Suppressor macrophage (primary cell): ENCODE measurements around the gene MXD1.
"Not testable (repeated sequence)": the region's sequence is repeated elsewhere in the genome, so short reads cannot be mapped to it uniquely, and the experiment has no call there.

Experiments
- DNase-seq, 4 experiments: peaks; one replicate each; pipeline ENCODE4 v3.0.0-alpha.2; 2020 to 2022
- total RNA-seq, 17 experiments: gene quantifications; one replicate each; lab custom pipeline; 2026; ENCODE audit warnings: mixed read lengths in 6 of 17, inconsistent platforms in 3 of 17; lab: John Stamatoyannopoulos, UW

The MXD1 gene, protein sequence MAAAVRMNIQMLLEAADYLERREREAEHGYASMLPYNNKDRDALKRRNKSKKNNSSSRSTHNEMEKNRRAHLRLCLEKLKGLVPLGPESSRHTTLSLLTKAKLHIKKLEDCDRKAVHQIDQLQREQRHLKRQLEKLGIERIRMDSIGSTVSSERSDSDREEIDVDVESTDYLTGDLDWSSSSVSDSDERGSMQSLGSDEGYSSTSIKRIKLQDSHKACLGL
- 39.2 to 256 (median 112) reads per million in 17 experiments for total RNA-seq

DNA sequence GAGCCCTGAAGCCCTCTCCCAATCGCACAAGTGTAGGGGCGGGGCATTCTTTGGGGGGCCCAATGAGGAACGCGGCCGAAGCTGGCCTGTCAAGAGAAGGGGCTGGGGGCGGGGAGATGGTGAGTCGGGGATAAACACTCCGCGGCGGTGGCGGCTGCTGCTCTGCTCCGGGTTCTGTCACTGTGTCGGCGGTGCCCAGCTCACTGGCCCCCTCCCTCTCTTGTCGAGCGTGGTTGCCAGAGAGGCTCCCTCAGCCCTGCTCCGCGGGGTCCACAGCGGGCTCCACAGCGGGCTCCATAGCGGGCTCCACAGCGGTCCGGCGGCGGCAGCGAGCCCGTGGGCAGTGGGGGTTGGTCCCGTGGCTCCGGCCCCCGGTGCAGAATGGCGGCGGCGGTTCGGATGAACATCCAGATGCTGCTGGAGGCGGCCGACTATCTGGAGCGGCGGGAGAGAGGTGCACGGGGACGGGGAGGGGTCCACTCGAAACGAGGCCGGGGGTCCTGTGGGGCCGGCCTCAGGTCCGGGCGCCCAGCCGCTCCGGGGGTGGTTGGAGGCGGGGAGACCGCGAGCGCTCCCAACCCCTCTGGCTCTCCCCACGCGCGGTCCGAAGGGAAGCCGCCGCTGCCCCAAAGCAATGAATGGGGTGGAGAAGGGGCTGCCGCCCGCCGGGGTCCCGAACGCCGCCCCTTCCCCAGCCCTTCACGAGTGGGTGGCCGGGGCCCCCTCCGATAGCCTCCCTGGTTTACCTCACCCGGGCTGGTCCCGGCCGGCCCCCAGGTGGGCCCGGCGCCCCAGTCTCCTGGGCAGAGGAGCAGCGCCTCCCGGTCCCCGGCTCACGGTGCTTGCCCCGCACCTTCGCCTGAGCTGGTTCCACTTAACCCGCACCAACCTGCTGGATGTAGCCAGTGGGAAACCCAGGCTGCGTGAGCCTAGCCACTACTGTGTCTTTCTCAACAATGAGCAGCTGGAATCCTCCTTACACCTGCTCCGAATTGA lies at the start of gene MXD1:
Gene MXD1 (plus strand): TSS at position 160 of the 996 bp plus-strand sequence. CDS start 222 bp downstream, at position 382.
- peak; percentile 34 to 61 (median 46) for DNase-seq

DNA sequence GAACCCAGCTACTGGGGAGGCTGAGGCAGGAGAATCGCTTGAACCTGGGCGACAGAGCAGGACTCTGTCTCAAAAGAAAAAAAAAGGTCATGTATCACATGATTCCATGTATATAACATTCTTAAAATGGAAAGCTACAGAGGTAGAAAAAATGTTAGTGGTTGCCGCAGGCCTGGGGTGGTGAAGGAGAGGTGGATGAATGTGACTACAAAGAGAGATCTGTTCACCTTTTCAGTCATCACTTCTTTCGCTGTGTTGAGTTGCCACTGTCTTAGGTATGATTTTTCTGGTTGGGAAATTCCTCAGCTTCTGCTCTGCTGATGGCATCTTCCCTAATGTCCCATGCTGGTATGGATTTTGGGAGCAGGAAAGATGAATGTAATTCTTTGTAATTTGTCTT lies 26.5 kb upstream of the MXD1 start:
- no peak for DNase-seq

DNA sequence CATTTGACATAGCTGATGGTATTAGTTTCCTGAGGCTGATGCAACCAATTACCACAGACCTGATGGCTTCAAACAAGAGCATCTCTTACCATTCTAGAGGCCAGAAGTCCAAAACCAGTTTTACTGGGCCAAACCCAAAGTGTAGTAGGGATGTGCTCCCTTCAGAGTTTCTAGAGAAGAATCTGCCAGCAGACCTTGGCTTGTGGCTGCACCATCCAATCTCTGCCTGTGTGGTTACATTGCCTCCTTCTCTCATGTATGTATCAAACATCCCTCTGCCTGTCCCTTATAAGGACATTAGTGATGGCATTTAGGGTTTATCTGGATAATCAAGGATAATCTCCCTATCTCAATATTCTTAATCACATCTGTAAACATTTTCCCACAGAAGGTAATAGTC lies 25.6 kb upstream of the MXD1 start:
- DNase-seq, result no peak

DNA sequence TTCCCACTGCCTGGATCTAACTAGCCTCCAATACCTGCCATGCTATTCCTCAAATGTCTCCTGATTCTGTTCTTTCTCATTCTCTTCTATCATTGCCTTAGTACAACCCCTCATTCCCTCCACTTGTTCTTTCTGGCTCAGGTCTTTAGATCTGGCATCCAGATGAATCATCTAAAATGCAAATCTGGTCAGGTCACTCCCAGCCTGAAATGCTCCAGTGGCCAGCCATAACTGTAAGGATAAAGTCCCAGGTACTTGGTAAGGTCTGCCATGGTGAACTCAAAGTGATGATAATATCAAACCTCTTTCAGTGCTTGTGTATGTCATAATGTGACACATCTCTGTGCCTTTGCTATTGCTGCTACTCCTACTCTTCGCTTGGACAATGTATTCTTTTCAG lies 24.0 kb upstream of the MXD1 start:
- no peak for DNase-seq

DNA sequence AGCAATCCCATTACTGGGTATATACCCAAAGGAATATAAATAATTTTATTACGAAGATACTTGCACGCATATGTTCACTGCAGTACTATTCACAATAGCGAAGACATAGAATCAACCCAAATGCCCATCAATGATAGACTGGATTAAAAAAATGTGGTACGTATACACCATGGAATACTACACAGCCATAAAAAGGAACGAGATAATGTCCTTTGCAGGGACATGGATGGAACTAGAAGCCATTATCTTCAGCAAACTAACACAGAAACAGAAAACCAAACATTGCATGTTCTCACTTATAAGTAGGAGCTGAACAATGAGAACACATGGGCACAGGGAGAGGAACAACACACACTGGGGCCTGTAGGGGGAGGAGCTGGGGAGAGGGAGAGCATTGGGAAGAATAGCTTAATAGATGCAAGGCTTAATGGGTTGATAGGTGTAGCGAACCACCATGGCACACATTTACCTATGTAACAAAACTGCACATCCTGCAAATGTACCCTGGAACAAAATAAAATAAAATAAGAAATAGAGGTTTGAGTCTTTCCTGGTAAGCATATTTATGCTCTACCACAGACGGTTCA lies 22.0 kb upstream of the MXD1 start:
- not testable (repeated sequence) for DNase-seq

DNA sequence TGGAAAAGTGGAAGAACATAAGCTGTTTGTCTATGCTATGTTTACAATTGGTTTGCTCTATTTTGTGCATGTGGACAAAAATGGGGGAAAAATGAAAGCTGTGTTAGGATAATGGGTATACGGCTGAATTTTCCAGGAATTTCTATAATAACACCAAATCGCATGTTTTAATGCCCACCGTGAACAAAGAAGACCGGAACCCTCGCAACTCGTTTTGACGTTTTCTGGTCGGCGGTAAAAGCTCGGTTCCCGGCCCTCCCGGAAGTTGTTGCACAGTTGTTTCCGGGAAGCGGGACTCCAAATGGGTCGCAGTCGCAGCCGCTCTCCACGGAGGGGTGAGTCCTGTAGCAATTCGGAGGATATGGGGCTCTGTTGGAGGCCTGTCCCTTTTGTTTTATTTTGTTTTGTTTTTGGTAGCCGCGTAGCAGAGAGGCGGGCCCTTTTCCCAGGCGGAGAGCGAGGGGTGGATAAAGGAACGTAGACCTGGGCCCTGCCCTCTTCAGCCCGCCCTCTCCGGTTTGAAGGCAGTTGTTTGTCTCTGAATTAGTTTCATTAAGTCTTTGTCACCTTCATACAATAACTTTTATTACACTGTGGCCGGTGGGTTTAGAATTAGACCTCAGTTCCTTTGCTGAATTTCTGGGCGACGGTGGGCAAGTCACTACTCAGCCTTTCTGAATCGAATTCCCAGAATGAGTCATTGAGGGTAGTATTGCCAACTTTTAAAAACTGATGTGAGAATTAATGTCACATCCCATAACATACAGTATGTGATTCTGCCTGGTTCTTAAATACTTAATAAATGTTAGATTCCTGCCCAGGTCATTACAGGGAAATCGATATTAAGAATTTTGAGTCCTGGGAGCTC lies 21.0 kb upstream of the MXD1 start, which contains the start of gene SNRNP27:
Gene SNRNP27 (plus strand): TSS at position 273 of the 868 bp plus-strand sequence. CDS start 29 bp downstream, at position 302.
- peak; percentile 83 to 90 (median 86) for DNase-seq

DNA sequence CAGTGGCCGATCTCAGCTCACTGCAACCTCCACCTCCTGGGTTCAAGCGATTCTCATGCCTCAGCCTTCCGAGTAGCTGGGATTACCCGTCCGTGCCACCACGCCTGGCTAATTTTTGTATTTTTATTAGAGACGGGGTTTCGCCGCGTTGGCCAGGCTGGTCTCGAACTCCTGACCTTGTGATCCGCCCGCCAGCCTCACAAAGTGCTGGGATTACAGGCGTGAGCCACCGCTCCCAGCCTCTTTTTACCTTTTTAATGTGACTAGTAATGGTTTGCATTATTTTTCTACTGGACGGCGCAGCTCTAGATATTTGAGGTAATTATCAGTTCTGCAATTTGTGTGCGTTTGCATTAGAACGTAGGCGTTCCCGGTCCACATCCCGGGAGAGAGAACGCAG lies 20.2 kb upstream of the MXD1 start:
- DNase-seq, result not testable (repeated sequence)

DNA sequence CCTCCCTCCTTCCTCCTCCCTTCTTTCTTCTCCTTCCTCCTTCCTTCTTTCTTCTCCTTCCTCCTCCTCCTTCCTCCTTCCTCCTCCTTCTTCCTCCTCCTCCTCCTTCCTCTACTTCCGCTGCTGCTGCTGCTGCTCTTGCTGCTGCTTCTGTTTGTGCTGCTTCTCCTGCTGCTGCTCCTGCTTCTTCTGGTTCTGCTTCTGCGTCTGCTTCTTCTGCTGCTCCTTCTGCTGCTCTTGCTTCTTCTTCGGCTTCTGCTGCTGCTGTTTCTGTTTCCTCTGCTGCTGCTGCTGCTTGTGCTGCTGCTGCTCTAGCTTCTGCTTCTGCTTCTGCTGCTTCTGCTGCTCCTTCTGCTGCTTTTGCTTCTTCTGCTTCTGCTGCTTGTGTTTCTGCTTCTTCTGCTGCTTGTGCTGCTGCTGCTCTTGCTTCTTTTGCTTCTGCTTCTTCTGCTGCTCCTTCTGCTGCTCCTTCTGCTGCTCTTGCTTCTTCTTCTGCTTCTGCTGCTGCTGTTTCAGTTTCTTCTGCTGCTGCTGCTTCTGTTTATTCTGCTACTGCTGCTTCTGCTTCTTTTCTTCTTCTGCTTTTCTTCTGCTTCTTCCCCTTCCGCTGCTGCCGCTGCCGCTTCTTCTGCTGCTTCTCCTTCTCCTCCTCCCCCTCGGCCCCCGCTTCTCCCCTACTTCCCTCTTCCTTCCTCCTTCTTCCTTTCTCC lies 12.5 kb upstream of the MXD1 start:
- peak; percentile 76 to 93 (median 83) for DNase-seq

DNA sequence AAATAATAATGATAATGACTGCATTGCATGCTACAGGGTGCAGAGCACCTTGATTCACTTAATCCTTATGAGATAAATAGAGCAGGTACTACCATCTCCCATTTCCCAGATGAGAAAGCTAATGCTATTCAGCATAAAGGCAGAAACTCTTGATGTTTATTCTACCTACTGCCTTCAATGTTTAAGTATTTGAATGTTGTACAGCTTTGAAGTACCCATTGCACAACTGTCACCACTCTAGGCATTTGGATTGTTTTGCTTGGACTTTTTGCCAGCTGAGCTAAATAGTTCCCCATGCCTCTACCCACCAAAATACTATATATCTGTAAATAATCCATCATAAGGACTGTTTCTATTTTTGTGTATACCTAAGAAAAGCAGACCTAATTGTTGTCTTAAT lies 7.7 kb upstream of the MXD1 start:
- no peak for DNase-seq

DNA sequence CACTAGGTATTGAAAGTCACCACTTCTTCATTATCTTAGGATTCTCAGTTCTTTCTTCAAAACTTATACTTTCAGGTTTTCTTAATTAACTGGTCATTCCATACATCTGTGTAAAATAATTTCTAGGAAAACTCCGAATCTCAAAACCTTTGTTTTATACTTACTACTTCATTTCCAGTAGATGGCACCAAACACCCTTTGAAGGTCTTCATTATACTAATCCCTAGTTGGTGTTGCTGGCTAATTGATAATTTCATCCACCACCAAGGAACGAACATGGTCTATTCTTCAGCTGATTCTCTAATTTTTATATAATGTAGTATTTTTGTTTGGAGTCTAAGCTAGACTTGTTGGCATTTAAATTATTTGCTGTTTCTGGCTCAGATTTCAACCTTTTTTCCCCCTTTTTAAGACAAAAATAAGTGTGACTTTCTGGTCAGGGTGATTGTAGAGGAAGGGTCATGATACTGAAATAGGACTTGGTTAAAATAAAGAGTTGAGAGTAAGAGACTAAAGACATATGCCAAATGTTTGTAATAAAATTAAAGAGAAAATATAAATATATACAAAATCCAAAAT lies 2.8 kb upstream of the MXD1 start:
- peak in 3 of 4 experiments; percentile 34 to 89 (median 79) for DNase-seq

DNA sequence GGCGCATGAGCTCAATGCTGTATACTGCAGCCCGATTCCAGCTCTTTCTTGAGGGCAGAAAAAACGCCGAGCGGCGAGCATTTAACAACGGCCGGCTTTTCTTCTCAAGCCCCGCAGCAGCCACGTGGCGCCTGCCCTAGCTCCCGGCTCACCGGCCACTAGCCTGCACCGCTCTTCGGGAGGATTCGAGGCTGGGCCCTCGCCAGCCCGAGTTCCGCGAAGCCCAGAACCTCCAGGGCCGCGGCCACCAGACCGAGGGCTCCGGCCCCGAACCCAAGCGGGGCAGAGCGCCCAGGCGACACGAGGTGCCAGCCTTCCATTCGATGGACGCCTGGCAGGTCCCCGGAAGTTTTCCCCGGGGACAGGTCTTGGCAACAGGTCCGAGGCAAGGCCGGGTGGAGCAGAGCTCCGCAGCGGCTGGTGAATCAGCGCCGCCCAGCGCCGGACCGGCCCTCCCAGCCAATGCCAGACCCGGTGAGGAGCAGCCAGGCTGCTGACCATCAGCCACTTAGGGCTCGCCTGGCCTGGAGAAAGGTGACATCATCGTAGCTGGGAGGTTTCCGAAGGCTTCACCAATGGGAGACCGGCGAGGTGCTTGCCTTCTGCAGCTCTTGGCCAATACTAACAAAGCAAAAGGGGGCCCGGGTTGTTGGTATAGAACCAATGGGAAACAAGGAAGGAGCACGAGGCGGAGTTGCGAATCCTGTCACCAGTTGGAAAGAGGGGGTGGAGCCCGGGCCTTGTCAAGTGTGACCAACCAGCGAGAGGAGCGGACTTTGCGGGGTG lies 552 bp upstream of the MXD1 start:
- peak; percentile 99 to 100 (median 100) for DNase-seq

DNA sequence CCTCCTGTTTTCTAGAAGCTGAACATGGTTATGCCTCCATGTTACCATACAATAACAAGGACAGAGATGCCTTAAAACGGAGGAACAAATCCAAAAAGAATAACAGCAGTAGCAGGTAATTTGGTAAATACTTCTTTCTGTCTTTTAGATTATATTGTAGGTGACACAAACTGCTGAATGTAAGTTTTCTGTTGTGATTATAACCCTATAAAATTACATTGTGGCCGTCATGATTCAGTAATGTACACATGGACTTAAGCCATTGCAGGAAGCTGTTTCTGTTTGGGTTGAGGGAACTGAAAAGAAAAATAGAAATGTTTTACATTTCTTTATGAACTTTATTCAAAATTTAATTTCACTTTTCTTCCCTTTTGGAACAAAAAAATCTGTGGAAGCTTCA lies 1.2 kb downstream of the MXD1 start:
- no peak for DNase-seq

DNA sequence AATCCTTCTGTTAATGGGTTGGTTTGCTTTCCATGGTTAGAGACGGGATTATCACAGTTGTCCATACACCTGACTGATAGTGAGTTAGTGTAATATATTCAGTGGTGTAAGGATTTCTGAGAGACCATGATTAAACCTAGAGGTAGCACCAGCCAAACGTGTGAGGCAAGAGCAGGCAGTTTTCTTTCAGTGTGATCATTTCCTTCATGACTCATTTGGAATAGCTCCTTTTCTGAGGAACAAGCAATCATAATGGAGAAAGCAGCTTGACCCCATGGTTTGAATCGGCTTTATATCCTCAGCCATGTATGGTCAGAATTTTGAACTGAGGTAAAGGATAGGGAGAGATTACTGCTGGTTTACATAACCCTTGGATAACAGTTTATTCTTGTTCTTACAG lies 2.9 kb downstream of the MXD1 start:
- DNase-seq, result peak; percentile 69 to 87 (median 76)

DNA sequence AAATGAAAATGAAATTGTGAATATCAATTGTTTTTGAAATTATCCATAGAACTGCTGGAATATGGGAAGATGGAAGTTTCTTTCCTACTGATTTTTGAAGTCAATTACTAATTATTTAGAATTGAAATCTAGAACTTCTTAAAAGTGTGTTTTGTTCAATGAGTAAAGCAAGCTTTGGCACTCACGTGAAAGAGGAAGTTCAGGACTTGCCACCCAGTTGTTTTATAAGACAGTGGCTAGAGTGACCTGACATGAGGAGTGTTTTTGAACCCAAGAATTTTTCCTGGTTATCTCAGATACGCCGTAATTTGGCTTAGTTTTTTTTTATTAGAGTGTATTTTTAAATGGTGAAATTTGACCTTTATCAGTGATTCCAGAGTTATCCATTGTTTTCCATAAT lies 3.5 kb downstream of the MXD1 start:
- DNase-seq, result peak; percentile 43 to 72 (median 57)

DNA sequence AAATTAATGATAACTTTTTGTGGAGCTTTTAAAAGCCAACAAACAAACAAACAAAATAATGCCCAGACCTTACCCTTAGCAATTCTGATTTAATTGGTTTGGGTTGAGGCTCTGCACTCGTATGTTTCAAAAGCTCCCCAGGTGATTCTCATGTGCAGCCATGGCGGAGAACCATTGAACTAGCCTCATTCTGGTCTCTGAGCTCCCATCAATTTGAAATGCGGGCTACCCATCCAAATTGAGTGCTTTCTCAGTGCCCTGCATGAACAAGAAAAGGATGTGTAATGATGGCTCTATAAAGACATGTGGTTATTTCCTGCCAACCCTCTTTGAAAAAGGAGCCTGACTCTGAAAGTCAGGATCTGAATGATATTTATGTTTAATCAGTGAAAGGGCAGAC lies 8.2 kb downstream of the MXD1 start:
- no peak for DNase-seq

DNA sequence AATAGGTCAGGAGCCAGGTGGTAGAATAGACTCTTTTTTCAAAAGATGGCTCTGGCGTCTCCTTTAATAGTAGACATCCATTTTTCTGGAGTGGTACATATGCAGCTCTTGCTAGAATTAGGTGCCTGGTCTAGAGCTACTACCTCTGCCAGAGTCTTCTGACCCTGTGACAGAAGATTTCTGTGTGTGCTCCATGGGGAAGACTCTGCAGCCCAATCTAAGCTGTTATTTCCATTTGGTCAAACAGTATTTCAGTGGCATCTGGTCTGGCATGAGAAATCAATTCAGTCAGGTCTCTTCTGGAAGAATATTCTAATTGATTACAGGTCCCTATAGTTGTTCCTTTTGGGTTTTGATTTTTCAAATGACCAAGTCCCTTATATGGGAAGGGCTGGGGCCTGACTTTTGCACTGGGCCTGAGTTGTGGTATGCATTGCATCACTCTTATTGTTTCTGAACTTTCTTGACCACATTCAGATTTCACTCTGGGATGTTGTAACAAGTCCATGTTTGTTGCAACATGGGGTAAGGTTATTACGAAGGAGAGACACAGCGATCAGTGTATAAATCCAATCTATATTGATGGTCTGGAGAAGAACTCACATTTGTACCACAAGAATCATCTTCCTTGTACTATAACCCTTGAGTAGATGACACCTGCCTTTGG lies 12.1 kb downstream of the MXD1 start:
- DNase-seq, result peak; percentile 32 to 70 (median 56)

DNA sequence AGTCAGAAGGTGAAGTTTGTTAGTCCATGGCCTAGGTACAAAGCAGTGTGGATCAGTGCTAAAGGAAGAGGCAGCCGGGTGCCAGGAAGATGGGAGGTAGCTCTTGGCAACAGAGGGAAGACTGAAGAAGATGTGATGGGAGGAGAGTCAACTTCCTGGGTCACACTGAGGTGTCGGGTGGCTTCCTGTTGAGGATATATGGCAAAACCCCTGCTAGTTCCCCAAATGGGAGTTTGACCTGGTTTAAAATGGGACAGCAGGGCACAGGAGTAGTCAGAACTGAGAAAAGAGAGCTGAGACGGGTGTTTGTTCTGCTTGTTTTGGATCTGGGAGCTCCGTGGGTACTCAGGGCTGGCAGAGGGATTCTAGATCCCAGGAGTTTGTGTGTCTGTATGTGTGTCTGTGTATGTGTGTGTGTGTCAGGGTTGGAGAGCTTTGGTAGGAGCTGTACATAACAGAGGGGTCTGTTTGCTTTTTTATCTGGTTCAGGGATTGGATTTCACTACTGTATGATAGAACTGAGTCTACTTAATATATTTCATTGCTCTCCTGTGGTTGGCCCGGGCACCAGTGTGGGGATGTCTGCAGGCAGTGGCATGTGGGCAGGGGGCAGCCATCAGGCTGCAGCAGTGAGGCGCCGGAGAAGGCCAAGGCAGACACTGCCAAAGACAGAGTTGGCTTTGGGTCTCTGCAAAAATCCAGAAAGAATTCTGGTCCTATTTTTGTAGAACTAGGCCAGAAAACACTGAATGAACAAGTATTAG lies 17.1 kb downstream of the MXD1 start:
- DNase-seq, result peak in 3 of 4 experiments; percentile 36 to 50 (median 37)

DNA sequence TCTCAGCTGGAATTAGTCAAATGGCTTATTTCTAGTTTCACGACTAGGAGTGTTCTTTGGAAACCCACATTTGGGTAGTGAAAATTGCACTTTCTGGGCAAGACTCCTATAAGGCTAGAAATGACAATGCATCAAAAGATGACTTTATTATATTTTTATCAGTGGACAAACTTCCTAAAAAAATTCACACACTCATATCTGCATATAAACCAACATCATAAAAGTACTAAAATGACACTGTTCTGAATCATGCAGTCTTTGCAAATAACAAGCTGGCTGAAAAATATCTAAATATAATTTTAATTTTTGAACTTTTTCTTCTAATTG lies 17.6 kb downstream of the MXD1 start:
- no peak for DNase-seq
